ENCODE measurements around the gene PPP1R16B.

PPP1R16B gene

DNA sequence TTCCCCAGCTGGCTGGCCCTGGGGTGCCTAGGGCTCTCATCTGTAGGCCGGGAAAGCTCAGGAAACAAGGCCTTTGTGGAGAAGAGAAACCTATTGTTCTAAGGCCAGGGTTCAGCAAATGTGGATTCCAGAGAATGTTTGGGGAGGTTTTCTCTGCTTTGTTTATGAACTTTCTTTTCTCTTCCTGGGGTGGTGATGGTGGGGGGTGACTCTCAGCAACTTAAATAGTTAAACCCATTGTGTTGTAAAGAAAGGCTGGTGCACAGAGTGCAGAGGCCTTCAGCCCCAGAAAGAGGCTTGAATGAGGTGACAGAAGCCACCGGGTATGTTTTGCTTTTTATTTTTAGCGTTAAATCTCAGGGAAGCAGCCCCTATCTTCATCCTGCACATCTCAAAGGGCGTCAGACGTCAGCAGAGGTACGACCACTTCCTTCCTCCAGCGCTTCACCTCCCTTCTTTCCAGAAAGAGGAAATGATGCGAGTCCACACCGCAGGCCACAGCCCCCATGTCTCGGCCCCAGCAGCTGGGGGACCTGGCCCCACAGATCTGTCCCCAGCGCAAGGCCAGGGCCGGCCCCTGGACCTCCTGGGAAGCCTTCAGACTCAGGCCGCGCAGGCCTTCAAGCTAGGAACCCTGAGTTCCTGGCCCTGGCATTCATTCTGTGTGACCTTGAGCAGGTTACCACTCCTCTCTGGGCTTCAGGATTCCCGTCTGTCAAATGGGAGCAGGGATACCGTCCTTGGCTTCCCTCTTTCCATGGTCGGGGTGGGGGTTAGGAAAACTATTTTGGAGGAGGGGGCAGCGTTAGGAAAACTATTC, 605 bp upstream of the PPP1R16B start:
- peak overlapping the region; percentile 98 for H3K4me3 ChIP-seq (ENCODE audit: low read length)
- peaks cover 23% of the 10 kb centered on the region for H3F3A ChIP-seq (ENCODE audit: control insufficient read depth, insufficient read depth)
- peak overlapping the region; percentile 90 for H3K27ac ChIP-seq (ENCODE audit: low read depth, low read length)
- TF ChIP-seq EZH2phosphoT487 (IDR thresholded peaks at IDR 0.05; ENCODE audit: borderline replicate concordance, low read length): no peak
- TF ChIP-seq, protein P1, sequence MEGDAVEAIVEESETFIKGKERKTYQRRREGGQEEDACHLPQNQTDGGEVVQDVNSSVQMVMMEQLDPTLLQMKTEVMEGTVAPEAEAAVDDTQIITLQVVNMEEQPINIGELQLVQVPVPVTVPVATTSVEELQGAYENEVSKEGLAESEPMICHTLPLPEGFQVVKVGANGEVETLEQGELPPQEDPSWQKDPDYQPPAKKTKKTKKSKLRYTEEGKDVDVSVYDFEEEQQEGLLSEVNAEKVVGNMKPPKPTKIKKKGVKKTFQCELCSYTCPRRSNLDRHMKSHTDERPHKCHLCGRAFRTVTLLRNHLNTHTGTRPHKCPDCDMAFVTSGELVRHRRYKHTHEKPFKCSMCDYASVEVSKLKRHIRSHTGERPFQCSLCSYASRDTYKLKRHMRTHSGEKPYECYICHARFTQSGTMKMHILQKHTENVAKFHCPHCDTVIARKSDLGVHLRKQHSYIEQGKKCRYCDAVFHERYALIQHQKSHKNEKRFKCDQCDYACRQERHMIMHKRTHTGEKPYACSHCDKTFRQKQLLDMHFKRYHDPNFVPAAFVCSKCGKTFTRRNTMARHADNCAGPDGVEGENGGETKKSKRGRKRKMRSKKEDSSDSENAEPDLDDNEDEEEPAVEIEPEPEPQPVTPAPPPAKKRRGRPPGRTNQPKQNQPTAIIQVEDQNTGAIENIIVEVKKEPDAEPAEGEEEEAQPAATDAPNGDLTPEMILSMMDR (IDR thresholded peaks at IDR 0.05; ENCODE audit: low read depth, low read length, poor library complexity, severe bottlenecking): no peak
- no peaks in the 10 kb centered on the region for H3K9me3 ChIP-seq (ENCODE audit: control insufficient read depth, insufficient read depth, low read length)
- peaks cover 57% of the 10 kb centered on the region for H3K4me1 ChIP-seq (ENCODE audit: control insufficient read depth, low read length)
- no peaks in the 10 kb centered on the region for H3K27me3 ChIP-seq (ENCODE audit: control insufficient read depth, low read length)
- peak overlapping the region; percentile 87 for H3K4me2 ChIP-seq (ENCODE audit: low read length)
- H3K9me2 ChIP-seq (replicated peaks; ENCODE audit: control insufficient read depth, low read length): no peaks in the 10 kb centered on the region
- H3K79me2 ChIP-seq (ENCODE audit: control insufficient read depth, low read length): peaks cover 44% of the 10 kb centered on the region
- peaks cover 39% of the 10 kb centered on the region for H3K36me3 ChIP-seq (ENCODE audit: control insufficient read depth, low read length)
- peaks cover 21% of the 10 kb centered on the region for H4K20me1 ChIP-seq (ENCODE audit: control insufficient read depth, insufficient read depth, low read depth, low read length)

DNA sequence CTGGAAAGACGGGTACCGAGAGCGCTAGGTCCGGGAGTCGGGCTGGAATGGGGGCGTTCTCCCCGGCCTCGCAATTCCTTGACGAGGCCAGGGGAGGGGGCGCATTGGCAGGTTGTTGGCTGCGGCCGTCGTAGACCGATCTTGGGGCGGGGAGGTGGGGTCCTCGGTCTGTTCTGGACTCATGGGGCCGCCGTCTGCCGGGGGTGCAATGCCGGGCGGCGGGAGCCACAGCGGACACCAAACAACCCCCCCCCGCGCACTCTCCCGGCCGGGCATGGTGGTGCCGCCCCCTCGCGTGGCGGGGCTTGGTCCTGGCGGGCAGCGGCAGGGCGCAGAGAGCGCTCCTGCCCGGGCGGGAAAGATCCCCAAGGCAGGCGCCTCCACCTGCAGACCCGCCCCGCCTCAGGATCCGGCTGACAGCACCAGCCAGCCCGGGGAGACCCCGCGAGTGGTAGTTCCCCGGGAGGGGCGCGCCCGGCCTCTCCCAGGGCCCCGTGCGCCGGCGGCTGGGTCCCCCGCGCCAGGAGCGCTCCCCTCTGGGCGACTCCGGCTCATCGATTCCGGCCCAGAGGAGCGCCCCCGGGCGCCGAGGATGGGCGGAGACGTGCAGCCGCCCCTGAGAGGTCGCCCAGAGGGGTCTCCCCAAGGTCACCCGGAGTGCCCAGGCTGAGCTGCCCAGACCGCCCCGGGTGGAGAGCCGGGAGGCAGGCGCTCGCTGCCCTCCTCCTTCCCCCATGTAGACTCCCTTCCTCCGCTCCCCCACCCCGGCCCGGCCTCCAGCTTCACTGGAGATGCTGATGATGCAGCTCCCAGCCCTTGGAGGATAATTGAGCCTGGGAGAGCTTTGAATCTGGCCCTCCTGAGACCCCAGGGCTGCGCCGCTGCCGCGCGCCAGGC, 709 bp downstream of the PPP1R16B start:
- Histone ChIP-seq H3K36me3 (ENCODE audit: control insufficient read depth, low read length) (peaks cover 52% of the 10 kb centered on the region), H3K9me2 (replicated peaks; ENCODE audit: control insufficient read depth, low read length) (no peaks in the 10 kb centered on the region), H3K79me2 (ENCODE audit: control insufficient read depth, low read length) (peaks cover 57% of the 10 kb centered on the region), H3K27ac (ENCODE audit: low read depth, low read length) (peak overlapping the region; percentile 90), H3K27me3 (ENCODE audit: control insufficient read depth, low read length) (no peaks in the 10 kb centered on the region), H4K20me1 (ENCODE audit: control insufficient read depth, insufficient read depth, low read depth, low read length) (peaks cover 32% of the 10 kb centered on the region), H3K4me3 (ENCODE audit: low read length) (peak overlapping the region; percentile 98), H3K9me3 (ENCODE audit: control insufficient read depth, insufficient read depth, low read length) (no peaks in the 10 kb centered on the region), H3K4me1 (ENCODE audit: control insufficient read depth, low read length) (peaks cover 70% of the 10 kb centered on the region), H3F3A (ENCODE audit: control insufficient read depth, insufficient read depth) (peaks cover 22% of the 10 kb centered on the region), H3K4me2 (ENCODE audit: low read length) (peak overlapping the region; percentile 87)
- TF ChIP-seq, protein P1 (IDR thresholded peaks at IDR 0.05; ENCODE audit: low read depth, low read length, poor library complexity, severe bottlenecking): peak; percentile 54
- TF ChIP-seq EZH2phosphoT487 (IDR thresholded peaks at IDR 0.05; ENCODE audit: borderline replicate concordance, low read length): no peak

DNA sequence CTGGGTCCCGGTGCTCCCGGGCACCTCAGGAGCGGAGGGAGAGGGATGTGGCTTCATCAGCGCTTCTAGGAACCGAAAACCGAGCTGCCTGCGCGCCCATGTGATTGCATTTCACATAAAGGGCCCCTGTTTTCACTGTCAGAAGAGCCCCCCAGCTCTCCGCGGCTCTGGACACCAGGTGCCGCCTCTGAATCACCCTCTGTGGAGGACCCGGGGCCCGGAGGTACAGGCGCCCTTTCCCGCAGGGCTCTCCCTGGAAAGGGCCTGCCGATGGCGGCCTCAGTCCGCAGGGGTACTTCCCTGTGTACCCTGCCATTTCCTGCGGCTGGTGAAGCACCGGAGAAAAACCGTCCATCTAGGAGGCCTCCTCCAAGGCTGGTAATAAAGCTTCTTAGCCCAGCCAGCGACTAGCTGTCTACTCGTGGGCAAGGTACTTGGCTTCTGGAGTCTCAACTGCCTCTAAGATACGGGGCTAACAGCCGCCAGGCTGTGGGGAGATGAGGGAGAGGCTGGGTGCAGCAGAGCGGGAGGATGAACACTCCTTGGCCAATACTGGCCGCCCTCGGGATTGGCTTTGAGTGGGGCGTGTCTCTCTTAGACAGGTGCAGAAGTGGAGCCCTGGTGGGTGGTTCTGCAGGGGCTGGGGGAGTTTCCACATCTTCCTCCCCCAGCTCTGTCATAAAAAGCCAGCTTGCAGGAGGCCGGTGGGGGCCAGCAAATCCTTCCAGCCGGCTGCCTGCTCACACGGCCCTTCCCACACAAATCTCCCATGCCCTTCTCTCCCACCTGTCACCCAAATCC, 1.6 kb downstream of the PPP1R16B start:
- Histone ChIP-seq H3K27me3 (ENCODE audit: control insufficient read depth, low read length) (no peaks in the 10 kb centered on the region), H3K36me3 (ENCODE audit: control insufficient read depth, low read length) (peaks cover 60% of the 10 kb centered on the region), H4K20me1 (ENCODE audit: control insufficient read depth, insufficient read depth, low read depth, low read length) (peaks cover 34% of the 10 kb centered on the region), H3K9me2 (replicated peaks; ENCODE audit: control insufficient read depth, low read length) (no peaks in the 10 kb centered on the region), H3F3A (ENCODE audit: control insufficient read depth, insufficient read depth) (peaks cover 21% of the 10 kb centered on the region), H3K9me3 (ENCODE audit: control insufficient read depth, insufficient read depth, low read length) (no peaks in the 10 kb centered on the region), H3K27ac (ENCODE audit: low read depth, low read length) (peak overlapping the region; percentile 90), H3K4me1 (ENCODE audit: control insufficient read depth, low read length) (peaks cover 78% of the 10 kb centered on the region), H3K79me2 (ENCODE audit: control insufficient read depth, low read length) (peaks cover 65% of the 10 kb centered on the region), H3K4me2 (ENCODE audit: low read length) (peak overlapping the region; percentile 87), H3K4me3 (ENCODE audit: low read length) (peak overlapping the region; percentile 98)
- TF ChIP-seq EZH2phosphoT487 (IDR thresholded peaks at IDR 0.05; ENCODE audit: borderline replicate concordance, low read length): no peak
- TF ChIP-seq, protein P1 (IDR thresholded peaks at IDR 0.05; ENCODE audit: low read depth, low read length, poor library complexity, severe bottlenecking): no peak
